HepG2 (cell line): Measurements from ENCODE around the gene SLC13A5. TPM values are rescaled to one million over a fixed set of nuclear protein-coding genes. Genes with fewer than 3 reads are reported as not detected.
A peak's percentile ranks its signal among the peaks of the same experiment; 100 is the strongest.

Experiments
- ATF2 ChIP-seq: sonication (generic); formaldehyde crosslinking; IDR thresholded peaks from 2 replicates; pipeline ENCODE4 v1.4.0; 2020; ENCODE audit warnings: missing genetic modification reagents
- CBX5 ChIP-seq: sonication (generic); formaldehyde crosslinking; IDR thresholded peaks from 2 replicates; pipeline ENCODE4 v1.4.0; 2020; ENCODE audit warnings: missing genetic modification reagents, borderline replicate concordance
- EP300 ChIP-seq, 3 experiments: sonication (generic) in 1 of 3; formaldehyde crosslinking in 1 of 3; IDR thresholded peaks; 2 replicates each; pipeline versions ENCODE4 v1.5.1 to v1.6.1; 2011 to 2020; ENCODE audit warnings: low read depth in 2 of 3, low read length in 2 of 3, borderline replicate concordance in 1 of 3, improper control_type of control experiment in 1 of 3, mild to moderate bottlenecking in 1 of 3, missing genetic modification reagents in 1 of 3, moderate library complexity in 1 of 3
- FOXC1 ChIP-seq: sonication (generic); formaldehyde crosslinking; IDR thresholded peaks from 2 replicates; pipeline ENCODE4 v1.8.0; 2022; ENCODE audit warnings: mild to moderate bottlenecking, missing genetic modification reagents, borderline replicate concordance
- HDAC6 ChIP-seq: fragments of 200-600 bp; sonication (generic); IDR thresholded peaks from 2 replicates; pipeline ENCODE4 v1.7.0; 2017; ENCODE audit warnings: mild to moderate bottlenecking, antibody characterized with exemption, low read length, low read depth
- HNRNPL ChIP-seq: fragments of 200-400 bp; formaldehyde crosslinking; IDR thresholded peaks from 2 replicates; pipeline ENCODE4 v1.6.1; 2017; ENCODE audit warnings: mild to moderate bottlenecking, low read depth, low read length
- JUND ChIP-seq: sonication (generic); formaldehyde crosslinking; IDR thresholded peaks from 2 replicates; pipeline ENCODE4 v1.8.0; 2022; ENCODE audit warnings: mild to moderate bottlenecking, missing genetic modification reagents
- KLF11 ChIP-seq: IDR thresholded peaks from 2 replicates; pipeline ENCODE4 v1.6.1; 2016; ENCODE audit warnings: missing compliant biosample characterization
- MAZ ChIP-seq, 2 experiments: sonication (generic) in 1 of 2; formaldehyde crosslinking in 1 of 2; IDR thresholded peaks; 2 replicates each; pipeline versions ENCODE4 v1.5.0 to v1.6.1; 2012 to 2020; ENCODE audit warnings: low read depth in 2 of 2, mild to moderate bottlenecking in 2 of 2, borderline replicate concordance in 1 of 2, improper control_type of control experiment in 1 of 2, low read length in 1 of 2, missing genetic modification reagents in 1 of 2, moderate library complexity in 1 of 2
- MBNL3 ChIP-seq: fragments of 250-450 bp; sonication (Bioruptor Pico); conservative IDR thresholded peaks from 2 replicates; pipeline ENCODE4 v1.8.0; 2022; ENCODE audit warnings: mild to moderate bottlenecking, inconsistent platforms
- NFE2 ChIP-seq: sonication (generic); formaldehyde crosslinking; IDR thresholded peaks from 2 replicates; pipeline ENCODE4 v1.4.0; 2020; ENCODE audit warnings: missing genetic modification reagents
- SALL1 ChIP-seq: sonication (generic); formaldehyde crosslinking; IDR thresholded peaks from 2 replicates; pipeline ENCODE4 v1.8.0; 2022; ENCODE audit warnings: mild to moderate bottlenecking, missing genetic modification reagents
- THAP11 ChIP-seq: IDR thresholded peaks from 2 replicates; pipeline ENCODE4 v1.6.1; 2016; ENCODE audit warnings: missing biosample characterization, missing genetic modification reagents
- TSC22D2 ChIP-seq: sonication (generic); formaldehyde crosslinking; IDR thresholded peaks from 2 replicates; pipeline ENCODE4 v1.5.1; 2020; ENCODE audit warnings: missing genetic modification reagents, mild to moderate bottlenecking, borderline replicate concordance
- ZFP36L1 ChIP-seq: sonication (generic); formaldehyde crosslinking; IDR thresholded peaks from 2 replicates; pipeline ENCODE4 v1.8.0; 2022; ENCODE audit warnings: mild to moderate bottlenecking, missing genetic modification reagents, moderate library complexity
- ZFP37 ChIP-seq: sonication (generic); formaldehyde crosslinking; IDR thresholded peaks from 2 replicates; pipeline ENCODE4 v1.4.0; 2020; ENCODE audit warnings: missing genetic modification reagents, borderline replicate concordance
- ZNF296 ChIP-seq: sonication (generic); formaldehyde crosslinking; conservative IDR thresholded peaks from 2 replicates; pipeline ENCODE4 v1.5.0; 2020; ENCODE audit warnings: mild to moderate bottlenecking, missing genetic modification reagents
- ZNF496 ChIP-seq: sonication (generic); formaldehyde crosslinking; IDR thresholded peaks from 2 replicates; pipeline ENCODE4 v1.8.1; 2023; ENCODE audit warnings: mild to moderate bottlenecking, moderate library complexity, missing genetic modification reagents; ENCODE audit not compliant: insufficient replicate concordance
- ZNF546 ChIP-seq: sonication (generic); formaldehyde crosslinking; conservative IDR thresholded peaks from 2 replicates; pipeline ENCODE4 v1.8.1; 2023; ENCODE audit warnings: mild to moderate bottlenecking, missing genetic modification reagents
- ZNF609 ChIP-seq: sonication (generic); formaldehyde crosslinking; IDR thresholded peaks from 2 replicates; pipeline ENCODE4 v1.4.0; 2020; ENCODE audit warnings: mild to moderate bottlenecking, missing genetic modification reagents, borderline replicate concordance
- ZNF883 ChIP-seq: sonication (generic); formaldehyde crosslinking; IDR thresholded peaks from 2 replicates; pipeline ENCODE4 v1.5.1; 2020; ENCODE audit warnings: mild to moderate bottlenecking, missing genetic modification reagents; ENCODE audit errors: not compliant biosample characterization
- ZSCAN25 ChIP-seq: sonication (generic); formaldehyde crosslinking; IDR thresholded peaks from 2 replicates; pipeline ENCODE4 v1.8.0; 2022; ENCODE audit warnings: mild to moderate bottlenecking, missing genetic modification reagents
- polyA plus RNA-seq, 8 experiments: library from polyadenylated mRNA; depleted of rRNA in 3 of 8; stranded (reverse) in 7 of 8; unstranded in 1 of 8; fragments of >200 nt; fragmentation: Illumina TruSeq in 4 of 8; extraction: Trizol in 4 of 8; gene quantifications; 2 replicates each; pipeline versions ENCODE4 v1.2.1 to v1.2.3, GENCODE V29; 2011 to 2016; ENCODE audit warnings: low read depth in 4 of 8, missing spikeins in 1 of 8, mixed read lengths in 1 of 8; ENCODE audit not compliant: insufficient read depth in 1 of 8
- total RNA-seq, 5 experiments: library from RNA; depleted of rRNA; stranded (reverse); fragments of >200 nt; fragmentation: Illumina TruSeq; extraction: Trizol; gene quantifications; 2 replicates each; pipeline ENCODE4 v1.2.3, GENCODE V29; 2016; ENCODE audit warnings: low read depth in 1 of 5

SLC13A5 gene
- total and polyA plus RNA-seq, 2 of the 13 experiments (the other 11 are each of a cell fraction or from before 2014, with no cell fraction given) = 42.8 to 310 TPM

GRCh38 chr17:6666077-6666521 lies 47.1 kb downstream of the SLC13A5 start (continued):
- TF ChIP-seq ZNF496 (CRISPR knock-in tag) = no peak
- TF ChIP-seq SALL1 (CRISPR knock-in tag) = peak; percentile 71
- TF ChIP-seq TSC22D2 (CRISPR knock-in tag) = no peak
- no peak for TF ChIP-seq MAZ (IDR thresholded peaks at IDR 0.05; ENCODE audit: borderline replicate concordance, low read depth, low read length)
- 0 out of 2 replicates have a peak, but pooled peaks have one; percentile 26 for TF ChIP-seq MAZ (CRISPR knock-in tag; IDR thresholded peaks at IDR 0.05; ENCODE audit: low read depth)
- TF ChIP-seq HDAC6 = no peak
- TF ChIP-seq FOXC1 (CRISPR knock-in tag) = 0 out of 2 replicates have a peak, but pooled peaks have one; percentile 49
- TF ChIP-seq ZSCAN25 (CRISPR knock-in tag) = 0 out of 2 replicates have a peak, but pooled peaks have one; percentile 35
- no peak for TF ChIP-seq ZFP36L1 (CRISPR knock-in tag)
- TF ChIP-seq ZNF883 (CRISPR knock-in tag) = no peak
- no peak for TF ChIP-seq MBNL3 (CRISPR knock-in tag)
- no peak for TF ChIP-seq ATF2 (CRISPR knock-in tag)
- no peak for TF ChIP-seq ZNF296 (CRISPR knock-in tag)
- no peak for TF ChIP-seq ZNF546
- no peak for TF ChIP-seq HNRNPL
- no peak for TF ChIP-seq JUND (CRISPR knock-in tag)
- TF ChIP-seq EP300 (IDR thresholded peaks at IDR 0.05; ENCODE audit: low read depth in 2 of 2, low read length in 2 of 2) = no peak
- TF ChIP-seq EP300 (CRISPR knock-in tag; IDR thresholded peaks at IDR 0.05; ENCODE audit: borderline replicate concordance) = no peak
- no peak for TF ChIP-seq ZFP37 (CRISPR knock-in tag)
- TF ChIP-seq ZNF609 (CRISPR knock-in tag) = 0 out of 2 replicates have a peak, but pooled peaks have one; percentile 17
- 0 out of 2 replicates have a peak, but pooled peaks have one; percentile 30 for TF ChIP-seq CBX5 (CRISPR knock-in tag)
- 0 out of 2 replicates have a peak, but pooled peaks have one; percentile 48 for TF ChIP-seq THAP11 (CRISPR knock-in tag)
- TF ChIP-seq KLF11 = peak; percentile 46; the same call in 1 of the 2 replicates
- no peak for TF ChIP-seq NFE2
